ENCODE results near the gene CLPTM1L. TPM values are rescaled to one million over a fixed set of nuclear protein-coding genes. Genes with fewer than 3 reads are reported as not detected.
A peak's percentile ranks its signal among the peaks of the same experiment; 100 is the strongest.

The CLPTM1L gene
- total and polyA plus RNA-seq, 9 of the 15 experiments (the other 6 are each of a cell fraction or from before 2014, with no cell fraction given): 3.5 to 217 (median 177) TPM

DNA sequence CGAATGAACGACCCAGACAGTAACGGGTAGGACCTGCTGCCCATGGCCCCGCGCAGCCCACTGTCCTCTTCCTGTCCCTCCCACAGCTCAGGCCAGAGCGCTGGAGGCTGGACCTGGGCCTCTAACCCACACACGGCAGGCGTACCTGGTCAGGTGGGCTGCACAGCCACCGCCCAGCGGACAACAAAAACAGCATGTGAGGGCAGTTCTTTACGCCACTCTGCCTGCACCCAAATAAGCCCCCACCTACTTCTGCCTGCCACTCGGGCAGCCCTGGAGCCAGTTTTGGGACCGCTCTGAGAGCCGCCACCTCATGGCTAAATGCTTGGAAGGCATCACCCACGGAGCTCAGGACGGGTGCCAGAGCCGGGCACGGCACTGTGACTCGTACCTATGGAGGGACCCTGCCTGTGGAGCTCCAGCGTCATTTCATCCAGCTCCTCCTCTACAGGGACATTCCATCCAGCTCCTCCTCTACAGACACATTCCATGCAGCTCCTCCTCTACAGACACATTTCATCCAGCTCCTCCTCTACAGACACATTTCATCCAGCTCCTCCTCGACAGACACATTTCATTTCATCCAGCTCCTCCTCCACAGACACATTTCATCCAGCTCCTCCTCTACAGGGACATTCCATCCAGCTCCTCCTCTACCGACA lies 18.9 kb downstream of the CLPTM1L start:
- H3K4me1 ChIP-seq (replicated peaks in 1 of 2; ENCODE audit: control insufficient read depth in 2 of 2, insufficient read depth in 2 of 2, low read length in 2 of 2): peaks cover 0 to 21% of the 10 kb centered on the region in 2 experiments; a peak in 1 of 5 replicates
- peaks cover 77% of the 10 kb centered on the region for H3K36me3 ChIP-seq (ENCODE audit: control insufficient read depth, insufficient read depth, low read length)
- ATAC-seq: no peak
- POLR2A ChIA-PET: interaction anchor here (0.6 to 4.7 kb wide), 4 partner anchors 9 to 513 kb away, joined by 3 to 32 read pairs (median 3); no protein-coding TSS in a partner anchor
- no peak overlapping the region for H3K4me3 ChIP-seq
- intact Hi-C loops (cut with micrococcal nuclease): no loop called here
- 89% methylated on average over 21 of the region's 22 CpGs for WGBS (ENCODE audit: insufficient coverage, low coverage, missing lambda C conversion rate)
- no peak for DNase-seq (ENCODE audit: extremely low read depth in 1 of 4, low spot score in 3 of 4)
- no peak overlapping the region for H3K9ac ChIP-seq (ENCODE audit: insufficient read depth in 1 of 2, low read depth in 2 of 2, low read length in 2 of 2)
- TSS peak; percentile 13 for BruUV-seq (replicated peaks)
- H3K27ac ChIP-seq (ENCODE audit: extremely low read depth, low read depth, low read length): no peak overlapping the region
- no peak overlapping the region for H3K4me2 ChIP-seq (ENCODE audit: insufficient read depth, low read length)
- H3K9me3 ChIP-seq (replicated peaks; ENCODE audit: control insufficient read depth, insufficient read depth, low read depth, low read length): no peaks in the 10 kb centered on the region
- no peaks in the 10 kb centered on the region for H3K27me3 ChIP-seq (ENCODE audit: control insufficient read depth in 2 of 2, insufficient read depth in 2 of 2, low read length in 2 of 2)
- no peaks in the 10 kb centered on the region for H3K9me1 ChIP-seq (ENCODE audit: control insufficient read depth, insufficient read depth, low read length)
- no peak overlapping the region for H2AFZ ChIP-seq (ENCODE audit: low read depth, low read length)
- peaks cover 21% of the 10 kb centered on the region for H4K20me1 ChIP-seq (replicated peaks; ENCODE audit: control insufficient read depth, insufficient read depth, low read length)
- H3K79me2 ChIP-seq (ENCODE audit: control insufficient read depth, insufficient read depth, low read length): 0 out of 3 replicates have a peak, but pooled peaks cover 2% of the 10 kb centered on the region
- CTCF ChIA-PET (ENCODE audit: low intra/inter-chr PET ratio): no interaction called here
- FAIRE-seq: no peak
- in situ Hi-C loops (cut with MboI): no loop called here
- TF ChIP-seq, protein P1, sequence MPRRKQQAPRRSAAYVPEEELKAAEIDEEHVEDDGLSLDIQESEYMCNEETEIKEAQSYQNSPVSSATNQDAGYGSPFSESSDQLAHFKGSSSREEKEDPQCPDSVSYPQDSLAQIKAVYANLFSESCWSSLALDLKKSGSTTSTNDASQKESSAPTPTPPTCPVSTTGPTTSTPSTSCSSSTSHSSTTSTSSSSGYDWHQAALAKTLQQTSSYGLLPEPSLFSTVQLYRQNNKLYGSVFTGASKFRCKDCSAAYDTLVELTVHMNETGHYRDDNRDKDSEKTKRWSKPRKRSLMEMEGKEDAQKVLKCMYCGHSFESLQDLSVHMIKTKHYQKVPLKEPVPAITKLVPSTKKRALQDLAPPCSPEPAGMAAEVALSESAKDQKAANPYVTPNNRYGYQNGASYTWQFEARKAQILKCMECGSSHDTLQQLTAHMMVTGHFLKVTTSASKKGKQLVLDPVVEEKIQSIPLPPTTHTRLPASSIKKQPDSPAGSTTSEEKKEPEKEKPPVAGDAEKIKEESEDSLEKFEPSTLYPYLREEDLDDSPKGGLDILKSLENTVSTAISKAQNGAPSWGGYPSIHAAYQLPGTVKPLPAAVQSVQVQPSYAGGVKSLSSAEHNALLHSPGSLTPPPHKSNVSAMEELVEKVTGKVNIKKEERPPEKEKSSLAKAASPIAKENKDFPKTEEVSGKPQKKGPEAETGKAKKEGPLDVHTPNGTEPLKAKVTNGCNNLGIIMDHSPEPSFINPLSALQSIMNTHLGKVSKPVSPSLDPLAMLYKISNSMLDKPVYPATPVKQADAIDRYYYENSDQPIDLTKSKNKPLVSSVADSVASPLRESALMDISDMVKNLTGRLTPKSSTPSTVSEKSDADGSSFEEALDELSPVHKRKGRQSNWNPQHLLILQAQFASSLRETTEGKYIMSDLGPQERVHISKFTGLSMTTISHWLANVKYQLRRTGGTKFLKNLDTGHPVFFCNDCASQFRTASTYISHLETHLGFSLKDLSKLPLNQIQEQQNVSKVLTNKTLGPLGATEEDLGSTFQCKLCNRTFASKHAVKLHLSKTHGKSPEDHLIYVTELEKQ (CRISPR knock-in tag; IDR thresholded peaks at IDR 0.05): no peak
- no peak for TF ChIP-seq HDAC3 (IDR thresholded peaks at IDR 0.05; ENCODE audit: borderline replicate concordance, partially characterized antibody)

All from K562 (cell line).